ENCODE results near the gene SLC16A4. TPM values are rescaled to one million over a fixed set of nuclear protein-coding genes. Genes with fewer than 3 reads are reported as not detected.

SLC16A4 gene
- total RNA-seq, 1 donor from 2014 or later = 14.8 TPM

GRCh38 chr1:110340207-110340468, 50.7 kb downstream of the SLC16A4 start:
- Histone ChIP-seq H3K4me1 (ENCODE audit: insufficient read depth, low read length) (peaks cover 26% of the 10 kb centered on the region), H3K4me3 (ENCODE audit: insufficient read depth, low read depth, low read length) (peak overlapping the region; percentile 96), H3K27me3 (ENCODE audit: insufficient read depth, low read length) (no peaks in the 10 kb centered on the region), H3K4me2 (ENCODE audit: low read length) (peak overlapping the region; percentile 90), H4K20me1 (ENCODE audit: insufficient read depth, low read length) (peaks cover 52% of the 10 kb centered on the region), H3K79me2 (ENCODE audit: insufficient read depth, low read length) (peaks cover 59% of the 10 kb centered on the region), H2AFZ (ENCODE audit: low read depth, low read length) (no peak overlapping the region), H3K9ac (ENCODE audit: low read length) (peak overlapping the region; percentile 98), H3K36me3 (ENCODE audit: insufficient read depth, low read length) (peaks cover 12% of the 10 kb centered on the region), H3K9me3 (ENCODE audit: insufficient read depth, low read depth, low read length) (no peaks in the 10 kb centered on the region), H3K27ac (ENCODE audit: low read depth, low read length) (peak overlapping the region; percentile 97)
- Mint-ChIP-seq H3K9me3 (ENCODE audit: unreplicated experiment) (no peaks in the 10 kb centered on the region), H3K36me3 (ENCODE audit: low read depth, unreplicated experiment) (peaks cover 10% of the 10 kb centered on the region), H3K4me3 (ENCODE audit: unreplicated experiment) (no peak overlapping the region), H3K4me1 (ENCODE audit: low read depth, unreplicated experiment) (peaks cover 30% of the 10 kb centered on the region), H3K27ac (ENCODE audit: unreplicated experiment) (no peak overlapping the region), H3K27me3 (ENCODE audit: low read depth, unreplicated experiment) (no peaks in the 10 kb centered on the region)
- FAIRE-seq = no peak
- no peak for DNase-seq (ENCODE audit: low read depth)
- TF ChIP-seq CTCF (IDR thresholded peaks at IDR 0.05; ENCODE audit: insufficient read depth, low read depth, low read length) = no peak
- no peak for TF ChIP-seq EZH2 (IDR thresholded peaks at IDR 0.05; ENCODE audit: insufficient read depth, low read length)

DNA sequence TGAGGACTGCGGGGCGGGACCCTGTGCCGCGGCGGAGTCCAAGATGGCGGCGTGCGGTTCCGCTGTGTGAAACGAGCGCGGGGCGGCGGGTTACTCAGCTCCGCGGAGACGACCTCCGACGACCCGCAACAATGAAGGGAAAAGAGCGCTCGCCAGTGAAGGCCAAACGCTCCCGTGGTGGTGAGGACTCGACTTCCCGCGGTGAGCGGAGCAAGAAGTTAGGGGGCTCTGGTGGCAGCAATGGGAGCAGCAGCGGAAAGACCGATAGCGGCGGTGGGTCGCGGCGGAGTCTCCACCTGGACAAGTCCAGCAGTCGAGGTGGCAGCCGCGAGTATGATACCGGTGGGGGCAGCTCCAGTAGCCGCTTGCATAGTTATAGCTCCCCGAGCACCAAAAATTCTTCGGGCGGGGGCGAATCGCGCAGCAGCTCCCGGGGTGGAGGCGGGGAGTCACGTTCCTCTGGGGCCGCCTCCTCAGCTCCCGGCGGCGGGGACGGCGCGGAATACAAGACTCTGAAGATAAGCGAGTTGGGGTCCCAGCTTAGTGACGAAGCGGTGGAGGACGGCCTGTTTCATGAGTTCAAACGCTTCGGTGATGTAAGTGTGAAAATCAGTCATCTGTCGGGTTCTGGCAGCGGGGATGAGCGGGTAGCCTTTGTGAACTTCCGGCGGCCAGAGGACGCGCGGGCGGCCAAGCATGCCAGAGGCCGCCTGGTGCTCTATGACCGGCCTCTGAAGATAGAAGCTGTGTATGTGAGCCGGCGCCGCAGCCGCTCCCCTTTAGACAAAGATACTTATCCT, 51.2 kb downstream of the SLC16A4 start:
- Mint-ChIP-seq H3K4me1 (ENCODE audit: low read depth, unreplicated experiment) (peaks cover 30% of the 10 kb centered on the region), H3K4me3 (ENCODE audit: unreplicated experiment) (no peak overlapping the region), H3K27me3 (ENCODE audit: low read depth, unreplicated experiment) (no peaks in the 10 kb centered on the region), H3K36me3 (ENCODE audit: low read depth, unreplicated experiment) (peaks cover 10% of the 10 kb centered on the region), H3K27ac (ENCODE audit: unreplicated experiment) (no peak overlapping the region), H3K9me3 (ENCODE audit: unreplicated experiment) (no peaks in the 10 kb centered on the region)
- Histone ChIP-seq H3K27ac (ENCODE audit: low read depth, low read length) (peak overlapping the region; percentile 97), H3K9ac (ENCODE audit: low read length) (peak overlapping the region; percentile 98), H4K20me1 (ENCODE audit: insufficient read depth, low read length) (peaks cover 48% of the 10 kb centered on the region), H3K79me2 (ENCODE audit: insufficient read depth, low read length) (peaks cover 53% of the 10 kb centered on the region), H3K9me3 (ENCODE audit: insufficient read depth, low read depth, low read length) (no peaks in the 10 kb centered on the region), H2AFZ (ENCODE audit: low read depth, low read length) (peak overlapping the region; percentile 96), H3K36me3 (ENCODE audit: insufficient read depth, low read length) (peaks cover 9% of the 10 kb centered on the region), H3K4me1 (ENCODE audit: insufficient read depth, low read length) (peaks cover 26% of the 10 kb centered on the region), H3K4me3 (ENCODE audit: insufficient read depth, low read depth, low read length) (peak overlapping the region; percentile 96), H3K27me3 (ENCODE audit: insufficient read depth, low read length) (no peaks in the 10 kb centered on the region), H3K4me2 (ENCODE audit: low read length) (peak overlapping the region; percentile 90)
- FAIRE-seq (no peak), DNase-seq (ENCODE audit: low read depth) (peak; percentile 26)
- peak; percentile 21 for TF ChIP-seq CTCF (IDR thresholded peaks at IDR 0.05; ENCODE audit: insufficient read depth, low read depth, low read length)
- TF ChIP-seq EZH2 (IDR thresholded peaks at IDR 0.05; ENCODE audit: insufficient read depth, low read length) = no peak

- Histone ChIP-seq H3K4me2 (ENCODE audit: low read length) (peak within 1 kb of the TSS; percentile 99), H3K27me3 (ENCODE audit: insufficient read depth, low read length) (no peaks in the 10 kb centered on the region), H3K79me2 (ENCODE audit: insufficient read depth, low read length) (peaks cover 47% of the 10 kb centered on the region), H2AFZ (ENCODE audit: low read depth, low read length) (peak within 1 kb of the TSS; percentile 96), H3K4me3 (ENCODE audit: insufficient read depth, low read depth, low read length) (peak within 1 kb of the TSS; percentile 96), H3K9ac (ENCODE audit: low read length) (peak within 1 kb of the TSS; percentile 98), H3K36me3 (ENCODE audit: insufficient read depth, low read length) (peaks cover 6% of the 10 kb centered on the region), H3K9me3 (ENCODE audit: insufficient read depth, low read depth, low read length) (no peaks in the 10 kb centered on the region), H4K20me1 (ENCODE audit: insufficient read depth, low read length) (peaks cover 42% of the 10 kb centered on the region), H3K4me1 (ENCODE audit: insufficient read depth, low read length) (peaks cover 26% of the 10 kb centered on the region), H3K27ac (ENCODE audit: low read depth, low read length) (peak within 1 kb of the TSS; percentile 97)
- Mint-ChIP-seq H3K36me3 (ENCODE audit: low read depth, unreplicated experiment) (peaks cover 10% of the 10 kb centered on the region), H3K27me3 (ENCODE audit: low read depth, unreplicated experiment) (no peaks in the 10 kb centered on the region), H3K4me3 (ENCODE audit: unreplicated experiment) (no peak within 1 kb of the TSS), H3K4me1 (ENCODE audit: low read depth, unreplicated experiment) (peaks cover 26% of the 10 kb centered on the region), H3K9me3 (ENCODE audit: unreplicated experiment) (no peaks in the 10 kb centered on the region), H3K27ac (ENCODE audit: unreplicated experiment) (no peak within 1 kb of the TSS)
- peak; percentile 100 for DNase-seq (ENCODE audit: low read depth)
- FAIRE-seq = peak; percentile 87
- TF ChIP-seq CTCF (IDR thresholded peaks at IDR 0.05; ENCODE audit: insufficient read depth, low read depth, low read length) (no peak), EZH2 (IDR thresholded peaks at IDR 0.05; ENCODE audit: insufficient read depth, low read length) (no peak)
Observed at GRCh38 chr1:110338886-110339406, 51.9 kb downstream of the SLC16A4 start, which contains the start of gene RBM15. Gene RBM15 (plus strand): TSS chr1:110339377. CDS start chr1:110339406, 29 bp downstream.
